Subcutaneous abdominal adipose tissue (tissue), 5 donors: ENCODE measurements around the gene NPTX1.

ENCODE experiments used
- H3K27ac ChIP-seq: one replicate; pipeline ENCODE4 v1.7.0; 2013; ENCODE audit warnings: low read depth, mild to moderate bottlenecking, inconsistent platforms, low read length, moderate library complexity
- H3K27me3 ChIP-seq, 5 donors: one replicate each; pipeline ENCODE4 v1.7.0; 2013; ENCODE audit warnings: low read length in 5 of 5, inconsistent platforms in 1 of 5; ENCODE audit not compliant: control insufficient read depth in 5 of 5, insufficient read depth in 4 of 5
- H3K36me3 ChIP-seq, 5 donors: one replicate each; pipeline ENCODE4 v1.7.0; 2013; ENCODE audit warnings: low read length in 5 of 5; ENCODE audit not compliant: control insufficient read depth in 5 of 5, insufficient read depth in 5 of 5
- H3K4me1 ChIP-seq, 5 donors: one replicate each; pipeline ENCODE4 v1.7.0; 2013; ENCODE audit warnings: low read length in 5 of 5, mild to moderate bottlenecking in 3 of 5, moderate library complexity in 1 of 5; ENCODE audit not compliant: control insufficient read depth in 5 of 5, insufficient read depth in 5 of 5
- H3K4me3 ChIP-seq, 5 donors: one replicate each; pipeline ENCODE4 v1.7.0; 2013; ENCODE audit warnings: low read length in 5 of 5, low read depth in 1 of 5
- H3K9ac ChIP-seq, 5 donors: one replicate each; pipeline ENCODE4 v1.7.0; 2013; ENCODE audit warnings: low read length in 5 of 5, mild to moderate bottlenecking in 4 of 5, moderate library complexity in 3 of 5
- H3K9me3 ChIP-seq, 5 donors: one replicate each; pipeline ENCODE4 v1.7.0; 2013; ENCODE audit warnings: low read length in 5 of 5; ENCODE audit not compliant: control insufficient read depth in 5 of 5
- donor health status: healthy.
- donor health status: healthy.
- donor health status: healthy.
- donor health status: healthy.
- donor health status: healthy.

NPTX1 gene

DNA sequence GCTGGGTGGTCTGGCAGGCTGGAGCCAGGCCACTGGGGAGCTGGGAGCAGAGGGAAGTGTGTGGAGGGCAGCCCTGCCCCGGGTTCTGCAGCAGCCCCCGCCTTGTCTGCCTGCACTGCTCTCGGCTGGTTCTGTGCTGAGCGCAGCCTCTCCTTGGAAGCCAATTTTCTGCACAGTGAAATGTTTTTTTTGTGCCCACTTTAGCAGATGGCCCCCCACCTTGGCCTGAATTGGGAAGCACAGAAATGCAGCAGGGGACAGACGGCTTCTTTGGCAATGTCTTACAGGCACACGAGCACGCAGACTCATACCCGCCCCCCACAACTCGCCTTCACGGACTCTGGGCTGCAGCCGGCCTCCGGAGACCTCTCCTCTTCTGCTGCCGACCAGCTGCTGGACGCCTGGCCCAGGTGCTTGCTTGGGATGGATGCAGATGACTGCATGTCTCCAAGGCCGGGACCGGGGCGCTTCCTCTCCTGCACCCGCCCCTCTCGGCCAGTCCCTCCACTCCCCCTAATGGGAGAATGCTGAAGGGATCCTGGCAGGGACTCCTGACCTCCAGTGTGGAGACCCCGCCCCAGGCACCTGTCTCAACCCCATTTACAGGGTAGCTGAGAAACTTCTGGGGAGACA, 14.8 kb downstream of the NPTX1 start:
- no peak overlapping the region for H3K4me3 ChIP-seq
- H3K36me3 ChIP-seq = no peaks in the 10 kb centered on the region
- H3K27ac ChIP-seq = no peak overlapping the region
- no peaks in the 10 kb centered on the region for H3K9me3 ChIP-seq
- peaks cover 0 to 15% (median 5%) of the 10 kb centered on the region in 5 donors for H3K4me1 ChIP-seq
- no peak overlapping the region for H3K9ac ChIP-seq
- peaks cover 7 to 35% (median 25%) of the 10 kb centered on the region in 5 donors for H3K27me3 ChIP-seq

DNA sequence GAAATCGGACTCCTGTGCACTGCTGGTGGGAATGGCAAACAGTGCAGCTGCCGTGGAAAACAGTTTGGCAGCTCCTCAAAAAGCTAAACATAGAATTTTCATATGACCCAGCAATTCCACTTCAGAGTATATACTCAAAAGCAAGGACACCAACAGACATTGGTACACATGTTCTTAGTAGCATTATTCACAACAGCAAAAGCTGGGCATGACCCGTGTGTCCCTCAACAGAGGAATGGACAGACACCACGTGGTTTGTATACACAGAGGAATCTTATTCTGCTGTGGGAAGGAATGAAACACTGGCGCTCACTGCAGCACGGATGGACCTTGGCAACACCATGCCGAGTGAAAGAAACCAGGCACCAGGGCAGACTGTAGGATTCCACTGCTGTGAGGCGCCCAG, 16.0 kb downstream of the NPTX1 start:
- H3K9me3 ChIP-seq = no peaks in the 10 kb centered on the region
- H3K4me1 ChIP-seq = peaks cover 0 to 27% (median 16%) of the 10 kb centered on the region in 5 donors
- no peak overlapping the region for H3K9ac ChIP-seq
- no peak overlapping the region for H3K4me3 ChIP-seq
- H3K27me3 ChIP-seq = peaks cover 3 to 23% (median 13%) of the 10 kb centered on the region in 5 donors
- no peaks in the 10 kb centered on the region for H3K36me3 ChIP-seq
- H3K27ac ChIP-seq = no peak overlapping the region

DNA sequence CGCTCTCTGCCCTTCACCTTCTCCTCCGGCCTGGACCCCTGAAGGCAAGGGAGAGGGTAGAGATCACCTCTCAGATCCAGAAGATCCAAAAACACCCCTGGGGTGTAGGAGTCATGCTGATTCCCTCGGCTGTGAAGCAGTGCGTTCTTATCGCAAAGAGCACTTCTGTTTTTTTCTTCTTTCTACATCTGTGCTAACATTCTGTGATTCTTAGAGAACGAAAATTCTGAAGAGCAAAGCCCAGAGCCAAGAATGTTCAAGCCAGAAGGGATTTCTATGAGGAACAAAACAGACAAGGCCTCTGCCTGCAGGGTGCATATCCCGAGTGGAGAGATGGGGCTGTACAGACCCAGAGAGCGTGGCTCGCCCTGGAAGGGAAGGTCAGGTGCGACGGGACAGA, 17.2 kb downstream of the NPTX1 start:
- Histone ChIP-seq H3K4me1 (peaks cover 0 to 34% (median 23%) of the 10 kb centered on the region in 5 donors), H3K4me3 (no peak overlapping the region), H3K9ac (no peak overlapping the region), H3K27ac (no peak overlapping the region), H3K36me3 (no peaks in the 10 kb centered on the region), H3K9me3 (no peaks in the 10 kb centered on the region), H3K27me3 (peaks cover 0 to 13% (median 6%) of the 10 kb centered on the region in 5 donors)

DNA sequence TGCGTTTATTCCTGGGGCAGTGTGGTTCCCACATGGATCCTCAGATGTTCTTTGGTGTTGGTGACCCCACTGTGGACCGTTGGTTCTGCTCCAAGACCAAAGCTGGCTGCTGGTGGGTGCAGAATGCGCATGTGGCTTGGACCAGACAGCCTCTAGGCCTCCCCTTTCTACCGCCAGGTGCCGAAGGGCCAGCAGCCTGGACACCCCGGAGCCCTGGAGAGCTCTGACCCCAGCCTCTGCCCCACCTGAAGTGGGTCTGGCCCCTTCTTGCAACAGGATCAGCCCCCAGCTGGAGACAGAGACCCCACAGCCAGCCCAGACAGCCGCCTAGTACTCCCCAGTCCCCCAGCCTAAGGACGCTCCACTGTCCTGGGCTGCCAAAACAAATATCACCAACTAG, 18.4 kb downstream of the NPTX1 start:
- peaks cover 3 to 46% (median 35%) of the 10 kb centered on the region in 5 donors for H3K4me1 ChIP-seq
- H3K9ac ChIP-seq = no peak overlapping the region
- H3K27ac ChIP-seq = no peak overlapping the region
- H3K27me3 ChIP-seq = peaks cover 0 to 7% (median 0%) of the 10 kb centered on the region in 5 donors
- H3K4me3 ChIP-seq = no peak overlapping the region
- no peaks in the 10 kb centered on the region for H3K36me3 ChIP-seq
- no peaks in the 10 kb centered on the region for H3K9me3 ChIP-seq

DNA sequence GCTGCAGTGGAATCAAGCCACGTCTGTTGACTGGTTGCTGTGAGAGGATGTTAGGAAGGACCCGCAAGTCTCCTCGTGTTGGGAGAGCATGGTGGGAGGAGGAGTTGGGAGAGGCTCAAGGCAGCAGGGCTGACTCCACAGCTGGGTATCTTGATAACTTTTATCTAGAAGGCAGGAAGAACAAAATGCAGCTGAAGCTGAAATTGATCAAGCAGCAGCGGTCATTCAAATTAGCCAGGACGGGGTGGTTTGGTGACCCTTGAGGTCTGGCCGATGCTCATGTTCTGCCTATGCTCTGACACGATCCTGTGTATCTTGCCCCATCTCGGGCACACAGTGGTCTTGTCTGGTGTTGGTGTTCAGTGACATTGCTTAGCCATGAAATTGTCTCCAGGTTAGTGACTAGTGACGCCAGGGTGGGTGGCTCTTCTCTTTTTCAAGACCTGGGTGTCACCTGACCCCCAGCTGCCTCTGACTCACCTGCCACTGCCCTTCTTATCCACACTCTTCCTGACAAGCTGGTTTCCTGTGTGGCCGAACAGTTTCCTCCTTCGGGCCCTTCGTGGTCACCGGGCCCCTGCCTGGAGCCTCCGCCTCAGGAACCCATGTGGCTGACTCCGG, 19.1 kb downstream of the NPTX1 start:
- H3K27me3 ChIP-seq = peaks cover 0 to 7% (median 0%) of the 10 kb centered on the region in 5 donors
- no peak overlapping the region for H3K4me3 ChIP-seq
- H3K9ac ChIP-seq = no peak overlapping the region
- H3K9me3 ChIP-seq = no peaks in the 10 kb centered on the region
- H3K4me1 ChIP-seq = peaks cover 3 to 52% (median 35%) of the 10 kb centered on the region in 5 donors
- no peak overlapping the region for H3K27ac ChIP-seq
- no peaks in the 10 kb centered on the region for H3K36me3 ChIP-seq

DNA sequence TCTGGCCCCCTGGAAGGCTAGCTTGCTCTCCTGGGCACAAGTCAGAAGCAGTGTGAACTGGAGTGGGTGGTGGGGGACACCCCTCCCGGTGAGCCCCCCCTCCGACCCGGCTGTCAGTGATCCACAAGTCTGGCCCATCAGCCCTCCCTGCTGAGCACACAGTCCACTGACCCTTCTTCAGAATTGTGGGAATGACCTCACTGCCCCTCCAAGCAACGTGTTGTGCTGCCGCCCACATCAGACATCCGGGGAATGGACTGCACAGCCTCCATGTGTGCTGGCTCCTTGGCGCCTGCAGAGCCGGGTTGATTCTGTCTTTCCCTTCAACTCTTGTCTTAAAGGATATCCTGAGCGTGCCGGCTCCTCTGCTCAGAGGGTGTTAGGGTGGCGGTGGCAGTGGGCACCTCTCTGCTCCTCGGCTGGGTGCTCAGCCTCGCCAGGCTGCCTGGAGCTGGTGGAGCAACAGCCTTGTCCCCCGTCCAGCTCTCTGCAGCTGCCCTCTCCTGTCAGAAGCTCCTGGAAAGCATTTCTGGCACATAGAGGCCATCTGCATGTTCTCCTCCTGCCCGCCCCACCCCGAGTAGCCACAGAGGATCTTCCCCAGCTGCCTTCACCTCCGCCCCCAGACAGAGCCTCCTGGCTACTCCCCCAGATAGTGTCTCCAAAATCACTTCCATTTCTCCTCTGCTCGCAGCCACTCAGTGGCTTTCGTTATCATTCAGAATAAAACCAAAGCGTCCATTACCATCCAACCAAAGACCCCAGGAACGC, 19.8 kb downstream of the NPTX1 start:
- Histone ChIP-seq H3K4me1 (peaks cover 3 to 59% (median 35%) of the 10 kb centered on the region in 5 donors), H3K4me3 (peak overlapping the region in 1 of 5 donors; percentile 8), H3K9ac (peak overlapping the region in 1 of 5 donors; percentile 38), H3K27ac (no peak overlapping the region), H3K27me3 (peaks cover 0 to 7% (median 0%) of the 10 kb centered on the region in 5 donors), H3K9me3 (no peaks in the 10 kb centered on the region), H3K36me3 (no peaks in the 10 kb centered on the region)

DNA sequence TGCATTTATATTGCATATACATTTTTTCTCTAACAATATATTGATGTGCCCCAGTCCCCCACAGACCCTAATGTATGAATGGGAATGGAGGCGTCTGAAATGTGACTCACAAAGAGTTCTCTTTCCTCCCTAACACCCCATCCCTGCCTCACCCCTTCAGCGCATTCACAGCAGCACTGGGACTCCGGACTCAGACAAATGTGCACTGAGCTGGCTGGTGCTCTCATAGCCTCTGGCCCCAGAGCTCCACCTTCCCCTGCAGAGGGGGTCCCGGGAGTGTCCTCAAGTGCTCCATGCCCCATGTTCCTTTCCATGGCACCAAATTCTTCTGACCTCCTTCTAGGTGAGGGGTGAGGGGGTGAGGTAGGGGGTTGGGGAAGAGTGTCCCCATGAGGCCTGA, 20.6 kb downstream of the NPTX1 start:
- Histone ChIP-seq H3K9ac (peak overlapping the region in 4 of 5 donors; percentile 88 to 95 (median 92)), H3K27me3 (peaks cover 0 to 7% (median 0%) of the 10 kb centered on the region in 5 donors), H3K36me3 (no peaks in the 10 kb centered on the region), H3K4me1 (peaks cover 3 to 58% (median 35%) of the 10 kb centered on the region in 5 donors), H3K27ac (peak overlapping the region; percentile 88), H3K9me3 (no peaks in the 10 kb centered on the region), H3K4me3 (peak overlapping the region in 2 of 5 donors; percentile 73 to 78)

DNA sequence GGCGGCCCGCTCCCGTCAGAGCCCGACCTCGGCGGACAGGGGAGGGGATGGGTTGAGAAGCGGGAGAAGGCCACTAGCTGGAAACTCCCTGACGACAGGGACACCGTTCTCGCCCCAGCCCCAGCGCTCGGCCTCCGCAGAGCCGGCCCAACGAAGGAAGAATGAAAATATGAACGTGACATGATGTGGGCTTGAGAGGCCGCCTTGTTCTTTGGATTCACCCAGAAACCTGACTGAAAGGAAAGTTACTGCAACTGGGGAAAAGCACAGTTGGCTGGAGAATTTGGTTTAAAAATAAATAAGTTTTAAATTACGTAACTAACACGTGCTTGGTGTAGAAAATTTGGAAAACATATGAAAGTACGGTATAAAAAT, 21.1 kb downstream of the NPTX1 start:
- H3K9me3 ChIP-seq = no peaks in the 10 kb centered on the region
- peaks cover 3 to 54% (median 35%) of the 10 kb centered on the region in 5 donors for H3K4me1 ChIP-seq
- H3K27ac ChIP-seq = peak overlapping the region; percentile 88
- H3K36me3 ChIP-seq = no peaks in the 10 kb centered on the region
- peaks cover 0 to 7% (median 0%) of the 10 kb centered on the region in 5 donors for H3K27me3 ChIP-seq
- H3K4me3 ChIP-seq = peak overlapping the region; percentile 61 to 80 (median 74)
- peak overlapping the region in 4 of 5 donors; percentile 88 to 95 (median 92) for H3K9ac ChIP-seq

DNA sequence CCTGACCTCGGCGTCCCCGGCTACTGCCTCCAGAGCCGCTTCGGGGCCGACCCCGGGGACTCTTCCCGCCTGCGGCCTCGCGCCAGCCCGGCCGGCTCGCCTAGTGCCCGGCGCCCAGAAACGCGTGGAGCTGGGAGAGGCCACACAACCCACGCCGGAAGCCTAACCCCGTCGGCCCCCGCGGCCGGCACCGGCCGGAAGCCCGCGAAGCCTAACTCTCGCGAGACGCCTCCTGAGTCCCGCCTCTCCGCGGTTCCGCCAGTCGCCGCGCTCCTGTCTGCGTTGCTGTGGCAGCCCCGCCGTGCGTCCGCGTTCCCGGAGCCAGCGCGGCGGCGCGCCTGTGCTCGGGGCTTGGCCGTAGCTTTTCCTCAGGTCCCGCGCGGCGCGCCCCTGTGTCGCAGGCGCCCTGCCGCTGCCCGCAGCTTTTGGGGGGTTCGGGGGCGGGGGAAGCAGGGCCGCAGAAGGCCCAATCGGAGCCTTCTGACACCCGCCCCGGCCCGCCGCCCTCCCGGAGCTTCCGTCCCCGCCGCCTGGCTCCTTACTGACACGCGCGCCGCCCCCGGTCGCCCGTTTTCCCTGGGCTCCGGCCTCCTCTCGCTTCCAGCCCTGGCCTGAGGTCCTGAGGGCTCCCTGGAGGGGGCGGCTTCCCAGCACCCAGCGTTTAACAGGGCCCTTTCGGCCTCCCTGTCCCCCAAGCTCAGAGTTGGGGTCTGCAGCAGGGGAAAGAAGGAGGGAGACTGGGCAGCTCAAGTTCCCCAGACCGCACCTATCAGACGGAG, 21.7 kb downstream of the NPTX1 start:
- H3K27ac ChIP-seq = peak overlapping the region; percentile 88
- H3K4me1 ChIP-seq = peaks cover 3 to 52% (median 35%) of the 10 kb centered on the region in 5 donors
- H3K9me3 ChIP-seq = no peaks in the 10 kb centered on the region
- H3K9ac ChIP-seq = peak overlapping the region in 4 of 5 donors; percentile 88 to 95 (median 92)
- H3K27me3 ChIP-seq = peaks cover 0 to 7% (median 0%) of the 10 kb centered on the region in 5 donors
- H3K36me3 ChIP-seq = no peaks in the 10 kb centered on the region
- peak overlapping the region; percentile 61 to 80 (median 74) for H3K4me3 ChIP-seq
